Raji (cell line): ENCODE data around the gene PARS2.

ENCODE experiments used
- POLR2A ChIP-seq: IDR thresholded peaks from 2 replicates; pipeline ENCODE4 v1.6.1; 2011; ENCODE audit warnings: low read depth, low read length, control low read depth; ENCODE audit not compliant: insufficient read depth

PARS2 gene

DNA sequence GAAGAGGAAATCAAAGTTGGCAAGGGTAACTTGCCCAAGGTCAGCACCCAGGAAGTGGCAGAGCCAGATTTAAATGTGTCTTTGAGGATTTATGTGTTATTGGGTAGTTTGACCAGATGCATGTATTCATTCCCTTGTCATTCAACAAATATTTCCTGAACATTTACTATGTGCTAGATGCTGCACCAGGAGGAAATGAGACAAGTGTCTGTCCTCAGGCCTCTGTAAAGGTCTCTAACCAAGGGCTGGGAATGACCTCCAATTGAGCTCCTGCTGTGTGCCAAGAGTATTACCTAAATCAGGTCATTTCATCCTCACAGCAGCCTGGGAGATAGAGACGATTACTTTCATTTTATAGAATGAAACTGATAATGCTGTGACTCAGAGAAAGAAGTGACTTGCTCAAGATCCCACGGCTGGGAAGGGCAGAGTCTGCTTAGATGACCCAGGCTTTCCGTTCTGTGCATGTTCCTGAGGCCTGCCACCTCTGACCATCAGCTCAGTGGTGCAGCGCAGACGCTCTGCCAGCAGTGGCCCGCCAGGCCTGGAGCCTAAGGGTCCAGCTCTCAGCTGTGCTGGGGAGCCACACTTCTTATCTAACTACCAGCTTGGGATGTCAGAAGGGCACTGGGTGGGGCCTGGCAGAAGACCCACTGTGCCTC lies 40.3 kb upstream of the PARS2 start:
- TF ChIP-seq POLR2A = no peak

DNA sequence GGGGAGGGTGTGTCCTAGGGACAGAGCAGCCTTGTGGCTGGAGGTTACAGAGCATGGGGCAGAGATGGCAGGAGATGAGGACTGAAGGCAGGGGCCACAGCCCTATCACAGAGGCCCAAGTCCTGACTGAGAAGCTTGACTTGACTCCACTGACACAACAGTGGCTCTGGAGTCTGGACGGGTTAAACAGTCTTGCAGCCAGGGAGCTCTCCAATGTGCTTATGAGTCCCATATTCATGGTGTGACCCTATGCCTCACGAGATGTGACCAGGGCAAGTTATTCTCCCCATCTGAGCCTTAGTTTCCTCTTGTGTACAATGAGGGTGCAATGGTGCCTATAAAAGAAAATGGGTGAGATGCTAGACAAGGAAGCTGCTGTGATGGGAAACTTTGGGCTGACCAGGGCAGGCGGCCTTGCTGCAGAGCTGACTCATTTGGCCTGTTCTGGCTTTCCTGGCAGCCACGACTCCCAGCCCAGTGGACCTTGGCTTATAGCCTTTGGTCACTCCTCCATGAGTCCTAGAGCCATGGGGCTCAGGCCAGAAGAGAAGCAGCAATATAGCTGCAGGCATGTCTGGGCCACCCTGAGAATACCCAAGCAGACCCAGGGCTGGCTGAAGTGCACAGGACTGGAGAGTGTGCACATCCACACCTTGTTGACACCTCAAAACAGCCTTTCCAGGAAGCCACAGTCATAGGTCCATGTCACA lies 39.6 kb upstream of the PARS2 start:
- TF ChIP-seq POLR2A = no peak

DNA sequence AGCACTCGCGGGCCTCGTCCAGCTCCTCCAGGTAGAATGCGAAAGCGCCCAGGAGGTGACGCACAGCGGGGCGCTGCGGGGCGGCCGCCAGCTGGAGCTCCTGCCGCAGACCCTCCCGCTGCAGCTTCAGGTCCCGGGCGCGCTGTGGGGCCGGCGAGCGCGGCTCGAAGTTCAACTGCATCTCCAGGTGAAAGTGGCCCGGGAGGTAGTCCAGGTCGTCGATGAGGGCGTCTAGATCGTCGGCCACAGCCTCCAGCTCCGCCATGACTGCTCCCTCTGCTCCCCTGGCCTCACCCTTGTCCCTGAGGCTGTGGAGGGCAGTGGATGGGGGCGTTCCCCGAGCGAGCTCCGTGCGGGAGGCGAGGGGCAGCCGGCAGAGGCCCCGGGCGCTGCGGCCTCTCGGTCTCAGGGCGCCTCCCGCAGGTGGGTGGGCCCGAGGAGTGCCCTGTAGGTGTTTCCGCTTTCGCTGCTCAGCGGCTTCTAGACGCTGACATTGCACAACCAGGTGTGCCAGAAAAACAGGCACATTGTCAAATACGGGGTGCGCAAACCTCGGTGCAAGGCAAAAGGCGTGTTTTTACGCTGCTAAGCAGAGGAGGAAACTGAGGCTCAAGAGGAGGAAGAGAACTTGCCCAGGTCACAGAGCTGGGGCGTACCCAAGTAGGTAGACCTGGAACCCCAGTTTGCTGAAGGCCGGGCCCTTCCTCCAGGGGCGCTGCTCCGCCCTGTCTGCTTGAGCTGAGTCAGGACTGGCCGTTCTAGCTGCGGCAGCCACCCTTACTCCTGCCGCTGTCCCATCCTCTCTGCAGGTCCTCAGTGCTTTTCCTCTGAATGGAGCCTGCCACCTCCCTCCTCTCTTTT lies 36.8 kb upstream of the PARS2 start, which contains the start of gene TTC22:
Gene TTC22 (minus strand): TSS at position 425 of the 861 bp plus-strand sequence. CDS start 160 bp downstream, at position 265.
- TF ChIP-seq POLR2A = no peak

DNA sequence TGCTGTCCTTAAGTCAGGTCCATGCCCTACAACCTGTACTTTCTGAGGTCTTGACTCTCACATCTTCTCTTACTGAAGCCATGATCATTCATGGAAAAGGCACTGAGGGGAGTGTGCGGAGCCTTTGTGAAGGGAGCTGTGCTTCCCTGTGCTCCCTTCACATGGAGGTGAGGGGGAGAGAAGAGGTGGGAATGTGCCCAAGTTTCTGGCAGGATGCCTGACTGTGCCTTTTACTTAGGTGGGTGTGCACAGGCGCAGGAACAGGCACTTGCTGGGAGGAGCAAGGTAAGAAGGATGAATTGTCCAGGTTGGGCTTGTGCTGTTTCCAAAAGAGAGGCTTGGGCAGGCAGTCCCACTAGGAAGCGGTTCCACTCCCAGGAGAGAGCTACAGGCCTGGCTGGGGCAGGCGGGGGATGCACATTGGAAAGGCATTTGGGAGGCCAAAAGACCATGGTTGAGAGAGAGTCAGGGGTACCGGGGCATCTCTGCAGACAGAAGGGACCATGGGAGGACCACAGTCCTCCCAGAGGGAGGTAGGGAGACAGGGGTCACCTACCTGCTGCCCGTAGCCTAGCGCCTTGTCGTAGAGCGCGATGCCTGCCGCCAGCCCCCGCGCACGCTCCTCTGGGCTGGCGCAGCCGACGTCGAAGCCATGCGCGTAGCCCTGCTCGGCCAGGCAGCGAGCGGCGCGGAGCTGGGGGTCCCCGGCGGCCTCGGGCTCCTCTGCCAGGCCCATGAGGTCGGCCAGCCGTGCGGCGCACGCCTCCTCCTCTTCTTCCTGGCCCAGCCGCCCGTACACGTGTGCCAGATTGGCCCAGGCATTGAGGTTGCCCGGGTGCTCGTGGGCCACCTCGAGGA lies 35.9 kb upstream of the PARS2 start:
- no peak for TF ChIP-seq POLR2A

DNA sequence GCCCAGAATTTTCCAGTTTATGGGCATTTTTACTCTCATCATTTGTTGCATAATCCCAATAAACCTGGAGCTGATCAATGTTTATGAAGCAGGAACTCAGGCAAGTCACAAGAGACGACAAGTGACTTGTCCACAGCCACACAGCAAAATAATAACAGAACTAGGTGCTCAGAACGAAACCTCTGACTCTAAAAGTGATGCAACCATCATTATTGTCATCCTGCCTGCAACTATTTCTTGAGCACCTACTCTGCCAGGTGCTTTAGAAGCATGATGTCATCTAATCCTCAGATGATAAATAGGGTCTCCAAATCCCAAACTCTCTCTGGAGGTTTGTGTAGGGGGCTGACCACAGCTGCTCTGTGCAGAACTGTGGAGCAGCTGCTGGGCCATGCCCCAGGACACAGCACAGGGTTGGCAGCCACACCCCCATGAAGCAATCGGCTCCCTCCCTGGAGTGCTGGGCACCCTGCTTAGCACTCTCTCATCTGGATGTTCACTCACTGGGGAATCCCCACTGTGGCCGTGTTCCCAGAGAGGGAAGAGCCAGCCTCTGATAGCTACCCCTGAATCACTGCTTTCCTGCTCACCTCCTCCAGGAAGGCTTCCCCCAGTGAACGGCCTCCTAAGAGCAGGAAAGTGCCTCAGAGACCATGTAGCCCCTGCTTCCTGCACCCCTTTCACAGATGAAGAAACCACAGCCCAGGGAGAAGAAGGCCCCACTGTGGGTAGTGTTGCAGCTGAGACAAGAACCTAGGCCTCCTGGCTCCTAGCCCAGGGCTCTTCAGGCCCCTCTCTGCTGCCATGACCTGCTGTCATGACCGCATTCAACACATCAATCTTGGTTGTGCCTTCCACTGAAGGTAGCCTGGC lies 34.7 kb upstream of the PARS2 start:
- no peak for TF ChIP-seq POLR2A

DNA sequence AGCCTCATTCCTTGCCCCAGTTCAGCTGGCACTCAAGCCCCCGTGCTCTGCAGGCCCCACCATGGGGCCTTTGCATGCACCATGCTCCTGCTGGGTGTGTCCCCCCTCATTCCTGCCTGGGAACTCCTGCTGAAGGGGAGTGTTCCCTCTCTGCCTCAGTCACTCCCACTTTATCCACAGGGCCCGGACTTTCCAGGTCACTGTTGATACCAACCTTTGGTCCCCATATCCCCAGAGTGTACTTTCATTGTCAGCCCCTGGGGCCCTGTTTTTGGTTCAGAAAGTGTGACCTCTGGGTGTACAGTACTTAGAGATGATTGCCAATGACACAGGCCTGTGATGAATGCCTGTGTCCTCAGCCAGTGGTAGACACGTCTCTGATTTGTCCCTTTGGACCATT lies 33.9 kb upstream of the PARS2 start:
- TF ChIP-seq POLR2A = no peak

DNA sequence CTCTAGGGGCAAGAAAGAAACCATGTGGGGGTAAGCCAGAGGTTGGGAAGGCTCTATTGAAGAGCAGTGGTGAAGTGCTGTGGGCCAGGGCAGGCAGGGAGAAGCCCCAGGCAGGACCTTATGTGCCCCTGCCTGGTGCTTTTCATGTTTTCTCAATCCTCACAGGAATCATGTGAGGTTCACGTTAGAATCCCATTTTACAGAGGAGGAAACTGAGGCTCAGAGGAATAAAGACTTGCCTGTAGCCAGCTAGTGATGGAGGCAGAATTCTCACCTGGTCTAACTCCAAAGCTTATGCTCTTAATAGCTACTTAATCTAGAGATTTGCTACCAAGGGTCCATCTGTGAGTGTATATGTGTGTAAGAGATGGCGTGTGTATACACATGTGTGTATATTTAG lies 32.6 kb upstream of the PARS2 start:
- TF ChIP-seq POLR2A = no peak

DNA sequence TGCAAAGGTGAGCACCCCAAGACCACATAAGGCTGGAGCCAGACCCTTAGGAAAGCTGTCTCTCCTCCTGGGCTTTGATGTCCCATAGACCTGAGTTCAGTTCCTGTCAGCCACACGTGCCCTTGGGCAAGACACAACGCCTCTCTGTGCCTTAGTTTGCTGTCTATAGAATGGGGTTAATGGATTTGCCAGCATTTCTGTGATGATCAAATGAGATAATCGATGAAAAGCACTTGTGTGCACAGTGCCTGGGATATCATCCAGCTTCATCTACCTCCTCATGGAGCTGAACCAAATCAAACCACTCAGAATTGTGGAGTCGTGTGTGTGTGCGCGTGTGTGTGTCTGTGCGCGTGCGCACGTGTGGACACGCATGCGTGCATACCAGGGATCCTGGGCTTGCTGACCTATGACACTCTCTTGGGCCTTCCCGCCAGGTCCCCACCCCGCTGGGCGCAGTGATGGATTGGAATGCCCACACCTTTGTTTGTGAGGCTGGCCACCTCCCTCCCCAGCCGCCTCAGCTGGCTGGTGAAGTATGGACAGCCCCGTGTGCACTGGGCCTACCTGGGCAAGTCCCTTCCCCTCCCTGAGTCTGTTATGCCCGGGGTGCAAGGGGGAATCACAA lies 31.6 kb upstream of the PARS2 start:
- TF ChIP-seq POLR2A = no peak

DNA sequence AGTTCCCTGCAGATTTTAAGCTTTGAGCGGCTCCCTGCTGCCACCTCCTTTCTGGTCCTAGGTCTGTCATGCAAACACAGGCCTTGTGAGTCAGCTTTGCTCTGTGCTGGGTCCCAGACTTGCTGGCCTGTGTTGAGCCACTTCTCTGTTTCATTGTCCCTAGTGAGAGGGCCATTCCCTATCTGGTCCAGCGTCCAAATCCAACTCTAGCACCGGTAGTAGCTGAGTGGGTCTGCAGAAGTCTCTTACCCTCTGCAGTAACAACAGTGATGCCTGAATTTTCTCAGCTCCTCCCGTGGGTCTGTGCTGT lies 31.0 kb upstream of the PARS2 start:
- TF ChIP-seq POLR2A = no peak

DNA sequence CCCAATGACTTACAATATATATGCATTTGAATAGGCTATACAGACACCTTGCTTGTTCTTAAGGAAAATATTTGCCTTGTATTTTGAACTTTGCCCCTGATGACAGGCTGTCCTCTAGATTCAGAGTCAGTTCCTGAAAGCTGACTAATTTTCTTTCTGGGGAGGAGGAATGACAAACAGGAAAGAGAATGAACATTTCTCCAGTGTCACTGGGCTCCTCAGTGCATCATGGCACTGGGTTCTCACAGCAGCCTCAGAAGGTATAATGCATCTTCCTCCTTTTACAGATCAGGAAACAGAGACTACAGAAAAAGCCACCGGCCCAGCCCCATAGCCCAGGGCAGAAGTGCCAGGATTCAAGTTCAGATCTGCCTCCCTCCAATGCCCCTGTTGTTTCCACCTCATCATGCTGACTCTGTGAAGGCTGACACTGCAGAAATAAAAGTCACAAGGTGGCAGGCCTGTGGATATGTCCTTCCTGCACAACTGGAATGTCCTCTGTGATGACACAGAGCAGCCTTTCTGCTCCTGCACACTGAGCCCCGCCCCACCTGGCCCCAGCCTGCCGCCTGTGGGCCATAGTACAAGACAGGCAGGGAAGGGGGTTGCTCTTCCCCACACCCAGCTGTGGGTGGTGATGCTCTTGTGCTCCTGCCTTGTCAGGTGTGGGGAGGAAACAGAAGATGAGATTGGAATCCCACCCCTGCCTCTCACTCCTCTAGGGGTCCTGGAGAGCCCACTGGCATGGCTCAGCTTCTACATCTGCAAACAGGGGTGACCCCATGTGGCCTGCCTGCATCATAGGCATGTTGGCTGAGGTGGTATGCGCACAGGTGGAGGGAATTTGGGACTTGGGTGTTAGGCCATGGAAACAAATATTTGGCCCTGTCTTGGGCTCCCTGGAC lies 30.4 kb upstream of the PARS2 start:
- no peak for TF ChIP-seq POLR2A

DNA sequence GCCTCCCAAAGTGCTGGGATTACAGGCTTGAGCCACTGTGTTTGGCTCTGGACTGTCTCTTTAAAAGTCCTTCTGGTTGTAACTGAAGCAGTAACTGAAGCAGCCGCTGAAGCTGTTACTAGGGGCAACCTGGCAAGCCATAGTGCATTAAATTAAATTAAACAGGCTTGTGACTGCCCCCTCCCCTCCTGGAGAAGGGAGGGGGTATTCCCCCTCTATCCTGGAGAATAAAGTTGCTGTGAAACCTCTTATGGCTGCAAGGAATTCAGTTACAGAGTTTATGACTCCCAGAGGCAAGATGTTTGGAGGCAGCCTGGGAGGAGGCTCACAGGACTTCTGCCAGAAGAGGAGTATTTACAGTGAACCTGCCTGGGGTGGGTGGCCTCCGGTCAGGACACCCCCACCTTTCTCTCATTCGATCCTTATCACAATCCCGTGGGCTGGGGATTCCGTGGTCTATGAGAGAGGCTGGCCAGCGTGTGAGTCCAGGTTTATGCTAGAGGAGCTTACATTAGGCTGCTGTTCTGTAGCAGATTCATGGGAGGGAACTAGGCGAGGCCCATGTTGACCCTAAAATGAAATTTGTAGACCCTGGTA lies 28.5 kb upstream of the PARS2 start:
- TF ChIP-seq POLR2A = no peak

DNA sequence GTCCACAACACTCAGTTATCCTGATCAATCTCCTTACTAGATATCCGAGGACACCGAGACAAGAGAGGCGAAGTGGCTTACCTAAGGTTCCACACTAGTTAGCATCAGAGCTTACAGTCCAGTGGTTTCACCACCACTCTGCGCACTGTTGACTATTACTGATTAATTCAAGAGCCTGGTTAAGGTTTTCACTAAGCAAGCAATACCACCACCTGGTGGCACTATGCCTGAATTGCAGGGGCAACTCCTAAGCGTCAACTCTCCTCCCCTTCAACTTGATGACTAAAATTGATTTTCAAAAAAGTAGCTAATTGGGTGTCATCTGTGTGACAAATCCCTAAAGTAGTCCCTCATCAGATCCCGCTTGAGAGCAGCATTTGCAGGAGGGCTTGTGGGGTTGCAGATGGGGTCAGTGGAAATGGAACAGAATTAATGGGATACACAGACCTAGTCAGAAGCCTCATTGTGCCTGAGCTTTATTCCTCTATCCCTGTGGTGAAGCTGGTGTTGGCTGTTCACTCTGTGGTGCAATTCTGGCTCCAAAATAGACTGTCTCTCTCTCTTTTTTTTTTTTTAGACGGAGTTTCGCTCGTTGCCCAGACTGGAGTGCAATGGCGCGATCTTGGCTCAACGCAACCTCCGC lies 27.7 kb upstream of the PARS2 start:
- TF ChIP-seq POLR2A = no peak

DNA sequence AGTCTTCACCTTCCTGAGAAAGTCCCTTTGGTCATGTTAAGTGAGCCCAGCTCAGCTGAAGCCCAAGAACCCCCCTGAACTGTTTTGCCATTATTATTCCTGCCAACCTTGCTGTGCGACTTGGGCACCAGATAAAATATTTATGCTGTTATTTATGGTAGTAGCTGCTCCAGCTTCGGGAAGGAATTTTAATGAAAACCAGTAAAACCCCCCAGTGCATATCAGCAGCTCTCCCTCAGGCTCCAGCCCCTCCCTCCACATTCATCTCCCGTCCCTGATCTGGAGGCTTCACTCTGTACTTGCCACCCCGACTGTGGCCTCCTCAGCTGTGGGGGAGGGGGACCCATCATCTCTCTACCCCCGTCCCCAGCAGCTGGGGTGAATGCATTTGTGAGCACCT lies 24.1 kb upstream of the PARS2 start:
- no peak for TF ChIP-seq POLR2A
